NB4 (cell line): ENCODE data around the gene FOCAD.

Experiments used
- DNase-seq: peaks from one replicate; pipeline ENCODE4 v3.0.0; 2010; ENCODE audit warnings: low read depth
- H3K4me3 ChIP-seq: one replicate; pipeline ENCODE4 v1.5.1; 2011; ENCODE audit warnings: mild to moderate bottlenecking, low read depth, low read length, moderate library complexity
- MYC ChIP-seq: IDR thresholded peaks from 2 replicates; pipeline ENCODE4 v1.6.1; 2011; ENCODE audit warnings: low read depth, low read length
- POLR2A ChIP-seq: IDR thresholded peaks from 2 replicates; pipeline ENCODE4 v1.6.1; 2011; ENCODE audit warnings: mild to moderate bottlenecking; ENCODE audit not compliant: insufficient read length; ENCODE audit errors: extremely low read depth
- TF ChIP-seq, protein P1 (sequence below): IDR thresholded peaks from one replicate; pipeline ENCODE4 v1.5.1; 2012; ENCODE audit warnings: low read depth, low read length
- TF ChIP-seq, protein P2 (sequence below): IDR thresholded peaks from 2 replicates; pipeline ENCODE4 v1.6.1; 2011; ENCODE audit warnings: low read depth, low read length

The FOCAD gene

DNA sequence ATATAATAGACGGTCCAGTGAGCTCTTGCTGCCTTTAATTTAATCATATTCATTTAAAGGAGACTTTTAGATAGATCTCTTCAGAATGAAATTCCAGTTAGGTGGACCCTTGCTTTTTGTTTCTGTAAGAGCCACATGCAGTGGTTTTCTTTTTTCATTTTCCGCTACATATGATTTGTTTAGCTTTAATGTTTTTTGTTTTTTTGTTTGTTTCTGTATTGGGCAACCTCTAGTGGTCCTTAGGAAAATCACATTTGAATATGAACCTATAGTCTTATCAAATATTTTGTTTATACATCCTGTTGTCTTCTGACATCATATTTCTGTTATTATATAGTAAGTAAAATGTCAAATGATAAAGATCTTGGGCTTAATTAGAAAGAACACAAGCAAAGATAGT is 196.6 kb downstream of the FOCAD start:
- TF ChIP-seq, protein P1, sequence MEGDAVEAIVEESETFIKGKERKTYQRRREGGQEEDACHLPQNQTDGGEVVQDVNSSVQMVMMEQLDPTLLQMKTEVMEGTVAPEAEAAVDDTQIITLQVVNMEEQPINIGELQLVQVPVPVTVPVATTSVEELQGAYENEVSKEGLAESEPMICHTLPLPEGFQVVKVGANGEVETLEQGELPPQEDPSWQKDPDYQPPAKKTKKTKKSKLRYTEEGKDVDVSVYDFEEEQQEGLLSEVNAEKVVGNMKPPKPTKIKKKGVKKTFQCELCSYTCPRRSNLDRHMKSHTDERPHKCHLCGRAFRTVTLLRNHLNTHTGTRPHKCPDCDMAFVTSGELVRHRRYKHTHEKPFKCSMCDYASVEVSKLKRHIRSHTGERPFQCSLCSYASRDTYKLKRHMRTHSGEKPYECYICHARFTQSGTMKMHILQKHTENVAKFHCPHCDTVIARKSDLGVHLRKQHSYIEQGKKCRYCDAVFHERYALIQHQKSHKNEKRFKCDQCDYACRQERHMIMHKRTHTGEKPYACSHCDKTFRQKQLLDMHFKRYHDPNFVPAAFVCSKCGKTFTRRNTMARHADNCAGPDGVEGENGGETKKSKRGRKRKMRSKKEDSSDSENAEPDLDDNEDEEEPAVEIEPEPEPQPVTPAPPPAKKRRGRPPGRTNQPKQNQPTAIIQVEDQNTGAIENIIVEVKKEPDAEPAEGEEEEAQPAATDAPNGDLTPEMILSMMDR: no peak
- TF ChIP-seq POLR2A (no peak), MYC (no peak)
- TF ChIP-seq, protein P2, sequence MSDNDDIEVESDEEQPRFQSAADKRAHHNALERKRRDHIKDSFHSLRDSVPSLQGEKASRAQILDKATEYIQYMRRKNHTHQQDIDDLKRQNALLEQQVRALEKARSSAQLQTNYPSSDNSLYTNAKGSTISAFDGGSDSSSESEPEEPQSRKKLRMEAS: no peak

DNA sequence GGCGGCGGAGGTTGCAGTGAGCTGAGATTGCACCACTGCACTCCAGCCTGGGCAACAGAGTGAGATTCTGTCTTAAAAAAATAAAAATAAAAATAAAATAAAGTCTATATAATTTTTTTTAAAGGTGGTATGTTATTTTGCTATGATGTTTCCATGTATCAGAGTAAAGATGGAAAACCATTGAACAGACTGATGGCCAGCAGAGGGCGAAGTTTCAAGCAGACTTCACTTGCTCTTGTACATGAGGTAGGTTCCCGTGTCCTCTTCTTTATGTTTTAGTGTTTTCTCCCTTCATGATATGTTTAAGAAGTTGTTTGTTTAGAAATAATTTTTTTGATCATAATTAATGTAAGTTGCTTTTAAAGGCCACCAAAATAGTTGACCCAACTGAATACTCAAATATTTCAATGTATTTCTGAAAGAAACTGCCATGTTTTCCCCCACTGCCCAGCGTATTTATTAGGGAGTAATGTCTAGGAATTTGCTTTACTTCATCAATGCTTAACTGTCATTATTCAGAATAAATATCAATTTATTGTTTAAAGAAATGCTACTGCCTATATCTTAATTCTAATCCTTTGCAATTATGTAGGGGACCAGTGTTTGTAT is 201.0 kb downstream of the FOCAD start:
- peak; percentile 79 for DNase-seq
- TF ChIP-seq, protein P1: peak; percentile 90
- no peak for TF ChIP-seq MYC

More for the DNA sequence above, 196.6 kb downstream of the FOCAD start:
- DNase-seq: no peak
- H3K4me3 ChIP-seq: no peak overlapping the region

DNA sequence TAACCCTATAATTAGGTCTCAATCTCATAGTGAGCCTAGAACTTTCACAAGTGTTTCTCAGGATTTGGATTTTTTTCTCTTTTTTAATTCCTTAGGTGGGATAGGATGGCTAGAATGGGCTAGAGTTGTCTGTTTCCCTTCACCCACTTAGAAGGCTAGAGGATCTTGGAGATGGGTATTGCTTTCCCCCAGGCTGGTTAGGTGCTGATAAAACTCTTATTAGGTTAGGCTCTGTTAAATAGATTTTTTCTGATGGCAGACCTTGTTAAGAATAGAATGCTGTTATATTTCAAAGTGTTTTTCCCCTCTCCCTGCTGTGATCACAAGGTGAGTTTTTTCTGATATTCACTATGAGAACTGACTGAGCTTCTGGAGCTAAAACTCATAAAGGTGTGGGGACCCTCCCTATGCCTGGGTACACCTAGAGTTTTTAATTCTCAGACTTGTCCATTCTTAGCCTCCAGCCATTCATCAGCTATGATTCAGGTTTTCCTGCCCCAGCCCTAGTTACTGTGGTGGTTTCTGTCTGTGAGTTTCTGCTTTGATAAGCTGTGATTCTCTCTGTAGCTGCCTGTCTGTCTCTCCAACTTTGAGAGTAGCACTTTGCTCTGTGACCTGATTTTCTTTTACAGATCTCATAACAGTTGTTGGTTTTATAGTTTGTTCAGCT is 215.0 kb downstream of the FOCAD start:
- DNase-seq: no peak
- no peak overlapping the region for H3K4me3 ChIP-seq
- TF ChIP-seq, protein P1: no peak
- TF ChIP-seq, protein P2: no peak
- TF ChIP-seq MYC (no peak), POLR2A (no peak)

More for the DNA sequence above, 201.0 kb downstream of the FOCAD start:
- no peak overlapping the region for H3K4me3 ChIP-seq

DNA sequence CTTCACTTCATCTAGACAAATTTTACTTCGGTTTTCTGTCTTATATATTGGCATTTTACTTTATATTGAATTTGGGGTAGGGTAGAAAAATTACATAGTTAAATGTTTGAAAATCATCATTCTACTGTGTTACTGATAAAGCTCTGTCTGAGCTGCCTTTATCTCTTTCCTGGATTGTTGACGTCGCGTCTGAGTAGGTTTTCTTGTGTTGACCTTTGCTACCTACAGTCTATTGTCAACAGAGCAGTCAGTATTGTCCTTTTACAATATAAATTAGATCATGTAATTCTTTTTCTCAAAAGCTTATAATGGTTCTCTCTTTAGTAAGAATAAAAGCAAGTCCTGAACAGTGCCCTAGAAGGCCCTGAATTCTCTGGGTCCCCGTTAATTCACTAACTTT is 219.2 kb downstream of the FOCAD start:
- H3K4me3 ChIP-seq: no peak overlapping the region
- DNase-seq: no peak
- no peak for TF ChIP-seq POLR2A
- TF ChIP-seq, protein P2: no peak
- TF ChIP-seq, protein P1: no peak
- TF ChIP-seq MYC: no peak

DNA sequence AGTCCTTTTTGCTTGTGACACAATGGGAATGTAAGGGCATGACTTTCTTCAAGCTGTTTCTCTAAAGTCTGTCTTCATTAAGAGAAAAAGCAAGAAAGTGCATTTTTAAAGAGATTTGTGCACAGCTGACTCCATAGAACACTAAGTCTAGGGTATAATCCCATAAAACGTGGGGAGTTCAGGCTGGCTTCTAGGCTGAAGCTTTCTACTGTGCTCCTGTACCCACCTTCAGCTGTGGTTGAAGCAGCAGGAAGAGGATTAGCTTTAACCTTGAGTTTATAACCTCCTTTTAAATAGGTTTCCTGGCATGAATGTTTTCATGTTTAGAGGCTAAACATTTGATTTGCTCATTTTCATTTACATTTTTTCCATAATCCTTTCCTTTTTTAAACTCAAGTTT is 220.9 kb downstream of the FOCAD start:
- H3K4me3 ChIP-seq: no peak overlapping the region
- DNase-seq: no peak
- TF ChIP-seq, protein P1: no peak
- TF ChIP-seq, protein P2: no peak
- no peak for TF ChIP-seq MYC
- TF ChIP-seq POLR2A: no peak
